ENCODE results near the gene RBM47. TPM values are rescaled to one million over a fixed set of nuclear protein-coding genes. Genes with fewer than 3 reads are reported as not detected.

RBM47 gene
- total RNA-seq, 1 donor, result 0.72 TPM

DNA sequence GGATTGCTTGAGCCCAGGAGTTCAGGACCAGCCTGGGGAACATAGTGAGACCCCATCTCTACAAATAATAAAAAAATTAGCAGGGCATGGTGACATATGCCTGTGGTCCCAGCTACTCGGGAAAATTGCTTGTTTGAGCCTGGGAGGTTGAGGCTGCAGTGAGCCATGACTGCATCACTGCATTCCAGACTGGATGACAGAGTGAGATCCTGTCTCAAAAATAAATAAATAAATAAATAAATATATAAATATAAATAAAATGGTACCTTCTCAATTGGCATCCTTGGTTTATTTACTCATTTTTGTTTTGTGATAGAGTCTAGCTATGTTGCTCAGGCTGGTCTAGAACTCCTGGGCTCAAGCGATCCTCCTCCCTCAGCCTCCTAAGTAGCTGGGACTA lies 150.3 kb downstream of the RBM47 start:
- TF ChIP-seq CTCF (IDR thresholded peaks at IDR 0.05; ENCODE audit: insufficient read depth, low read length), result no peak
- DNase-seq (ENCODE audit: low read depth), result no peak

GRCh38 chr4:40475609-40476008 lies 154.1 kb downstream of the RBM47 start:
- no peak overlapping the region for H3K4me3 ChIP-seq (ENCODE audit: low read depth, low read length)
- no peak for TF ChIP-seq CTCF (IDR thresholded peaks at IDR 0.05; ENCODE audit: insufficient read depth, low read length)
- DNase-seq (ENCODE audit: low read depth), result no peak

More for the DNA sequence above, 150.3 kb downstream of the RBM47 start:
- H3K4me3 ChIP-seq (ENCODE audit: low read depth, low read length), result no peak overlapping the region

DNA sequence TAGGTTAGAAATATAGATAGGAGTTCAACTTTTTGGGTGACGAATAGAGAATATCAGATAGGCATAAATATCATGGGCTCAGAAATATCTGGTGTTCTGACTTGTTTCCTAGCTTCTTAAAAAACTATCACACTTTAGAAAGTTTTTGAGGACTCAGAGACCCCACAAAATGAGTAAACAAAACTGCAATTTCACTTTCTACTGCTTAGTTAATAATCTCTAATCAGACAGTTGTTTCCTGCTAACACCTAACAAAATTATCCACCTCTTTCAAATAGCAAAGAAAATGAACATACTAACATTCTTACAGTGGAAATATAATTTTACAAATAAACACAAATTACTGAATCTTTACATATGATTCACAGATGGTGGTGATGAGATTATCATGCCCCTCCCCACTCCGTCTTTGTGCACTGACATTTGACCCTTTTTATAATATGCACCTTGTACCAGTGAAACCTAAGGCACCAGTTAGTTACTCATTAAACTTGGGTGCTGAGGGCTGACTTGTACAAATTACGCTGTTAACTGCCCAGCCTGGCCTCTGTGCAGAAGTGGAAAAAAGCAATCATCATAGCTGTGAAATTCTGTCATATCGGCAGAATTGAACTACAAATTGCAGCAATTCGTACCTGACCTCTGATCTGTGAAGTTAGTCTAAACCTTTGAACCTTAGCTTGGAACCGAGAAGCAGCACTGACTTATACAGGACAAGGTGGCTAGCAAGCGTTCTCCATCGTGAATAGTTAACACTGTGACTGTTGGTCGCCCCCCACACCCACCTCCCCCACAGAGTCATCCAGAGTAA lies 155.9 kb downstream of the RBM47 start:
- TF ChIP-seq CTCF (IDR thresholded peaks at IDR 0.05; ENCODE audit: insufficient read depth, low read length), result no peak
- DNase-seq (ENCODE audit: low read depth), result no peak
- H3K4me3 ChIP-seq (ENCODE audit: low read depth, low read length), result no peak overlapping the region

DNA sequence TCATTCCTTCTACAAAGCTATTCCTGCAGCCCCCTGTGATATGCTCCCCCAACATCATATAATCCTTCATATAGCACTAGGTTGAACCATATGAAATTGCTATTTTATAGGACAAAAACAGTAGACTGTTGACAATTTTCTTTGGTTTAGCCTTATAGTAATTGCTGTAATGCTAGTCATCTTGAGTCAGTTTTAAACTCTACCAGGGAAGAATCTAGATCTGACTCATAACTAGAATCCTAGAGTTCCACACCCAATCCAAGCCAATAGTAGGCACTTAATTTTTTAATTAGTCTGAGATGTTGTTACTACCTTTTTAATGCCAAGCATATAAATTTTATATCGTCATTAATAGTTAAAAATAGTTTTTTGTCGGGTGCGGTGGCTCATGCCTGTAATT lies 157.7 kb downstream of the RBM47 start:
- no peak for TF ChIP-seq CTCF (IDR thresholded peaks at IDR 0.05; ENCODE audit: insufficient read depth, low read length)
- H3K4me3 ChIP-seq (ENCODE audit: low read depth, low read length), result no peak overlapping the region
- no peak for DNase-seq (ENCODE audit: low read depth)

- no peak overlapping the region for H3K4me3 ChIP-seq (ENCODE audit: low read depth, low read length)
- TF ChIP-seq CTCF (IDR thresholded peaks at IDR 0.05; ENCODE audit: insufficient read depth, low read length), result no peak
- DNase-seq (ENCODE audit: low read depth), result no peak
These were observed 162.9 kb downstream of the RBM47 start for GRCh38 chr4:40466789-40467188.

- no peak for TF ChIP-seq CTCF (IDR thresholded peaks at IDR 0.05; ENCODE audit: insufficient read depth, low read length)
- no peak overlapping the region for H3K4me3 ChIP-seq (ENCODE audit: low read depth, low read length)
- DNase-seq (ENCODE audit: low read depth), result no peak
These were observed 167.3 kb downstream of the RBM47 start for GRCh38 chr4:40462326-40462725.

- no peak for TF ChIP-seq CTCF (IDR thresholded peaks at IDR 0.05; ENCODE audit: insufficient read depth, low read length)
- H3K4me3 ChIP-seq (ENCODE audit: low read depth, low read length), result no peak overlapping the region
- no peak for DNase-seq (ENCODE audit: low read depth)
These were observed 167.8 kb downstream of the RBM47 start for GRCh38 chr4:40461879-40462278.

All from fibroblast of the aortic adventitia (primary cell).